Spleen (tissue), 11 donors: ENCODE results near the gene SLC7A10. TPM values are rescaled to one million over a fixed set of nuclear protein-coding genes. Genes with fewer than 3 reads are reported as not detected.

Experiments
- DNase-seq: peaks from one replicate; pipeline ENCODE4 v3.0.0-alpha.2; 2020
- H3K27ac ChIP-seq, 8 donors: fragments of 200-600 bp; sonication (generic) in 7 of 8; 1 replicate in 4 of 8; 2 replicates in 4 of 8; pipeline versions ENCODE4 v1.5.0 to v1.8.0; 2016 to 2021; ENCODE audit warnings: inconsistent platforms in 4 of 8, mild to moderate bottlenecking in 4 of 8, moderate library complexity in 1 of 8
- H3K27me3 ChIP-seq, 7 donors: fragments of 200-600 bp; sonication (generic) in 6 of 7; replicated peaks in 1 of 7; 1 replicate in 4 of 7; 2 replicates in 3 of 7; pipeline versions ENCODE4 v1.5.0 to v1.8.0; 2016 to 2021; ENCODE audit warnings: inconsistent platforms in 3 of 7, mild to moderate bottlenecking in 1 of 7
- H3K36me3 ChIP-seq, 6 donors: fragments of 200-600 bp; sonication (generic) in 5 of 6; 1 replicate in 4 of 6; 2 replicates in 2 of 6; pipeline versions ENCODE4 v1.5.0 to v1.8.0; 2016 to 2021; ENCODE audit warnings: inconsistent platforms in 2 of 6
- H3K4me1 ChIP-seq, 6 donors: fragments of 200-600 bp; sonication (generic) in 5 of 6; 1 replicate in 3 of 6; 2 replicates in 3 of 6; pipeline versions ENCODE4 v1.5.0 to v1.8.0; 2016 to 2021; ENCODE audit warnings: inconsistent platforms in 3 of 6
- H3K4me3 ChIP-seq, 8 donors: fragments of 200-600 bp; sonication (generic) in 7 of 8; 1 replicate in 4 of 8; 2 replicates in 4 of 8; pipeline versions ENCODE4 v1.5.0 to v1.8.0; 2016 to 2021; ENCODE audit warnings: inconsistent platforms in 4 of 8, mild to moderate bottlenecking in 4 of 8, moderate library complexity in 2 of 8
- H3K9me3 ChIP-seq, 8 donors: fragments of 200-600 bp; sonication (generic) in 7 of 8; 1 replicate in 4 of 8; 2 replicates in 4 of 8; pipeline versions ENCODE4 v1.5.0 to v1.8.0; 2016 to 2021; ENCODE audit warnings: inconsistent platforms in 4 of 8
- POLR2A ChIP-seq, 3 donors: fragments of 450-650 bp; IDR thresholded peaks; one replicate each; pipeline ENCODE4 v1.5.1; 2017; ENCODE audit warnings: antibody characterized with exemption in 3 of 3, mild to moderate bottlenecking in 1 of 3
- POLR2AphosphoS5 ChIP-seq, 3 donors: sonication (generic); formaldehyde crosslinking; IDR thresholded peaks; one replicate each; pipeline ENCODE4 v1.5.1; 2017; ENCODE audit warnings: antibody characterized with exemption in 3 of 3
- WGBS, 5 donors: extraction: QIAGEN DNeasy Blood & Tissue Kit in 3 of 5; methylation state at CpG; one replicate each; pipeline versions ENCODE4 v1.1.5 to v1.1.7; 2013 to 2018; 5-methylcytosine and 5-hydroxymethylcytosine counted together
- intact Hi-C: fragments of 100-400 bp; cut with DNase I; formaldehyde crosslinking; loops from one replicate; pipeline ENCODE4 v1.15.0; 2023; ENCODE audit warnings: low total_unique reads
- polyA plus RNA-seq, 3 donors: library from polyadenylated mRNA; stranded (reverse); fragments of 200-250 nt; gene quantifications; one replicate each; pipeline ENCODE4 v1.2.1, GENCODE V29; 2013
- total RNA-seq, 7 donors: library from RNA; depleted of rRNA in 3 of 7; stranded (reverse); fragments of >200 nt in 3 of 7; fragmentation: NEBNext Ultra II Directional in 4 of 7; extraction: Animal tissue kit (Norgen Biotek cat#: 25700) in 4 of 7; gene quantifications; one replicate each; pipeline versions ENCODE4 v1.1.0 to v1.2.1, GENCODE V29; 2016 to 2021
- TF ChIP-seq, protein P1 (sequence below), 11 experiments: fragments of 200-600 bp in 7 of 11; fragments of 450-650 bp in 4 of 11; sonication (generic) in 4 of 11; IDR thresholded peaks in 8 of 11; conservative IDR thresholded peaks in 3 of 11; 1 replicate in 7 of 11; 2 replicates in 4 of 11; pipeline versions ENCODE4 v1.4.0 to v1.8.0; 2016 to 2021; ENCODE audit warnings: antibody characterized with exemption in 11 of 11, inconsistent platforms in 4 of 11, mild to moderate bottlenecking in 1 of 11
- donor health status: healthy with polysubstance abuse.
- donor health status: DM: no; HTN: no; CAD: no; lungs with moderate emphysema.
- donor health status: DM: no; HTN: no; CAD: no.
- donor health status: Bipolar disorder and iron deficiency.
- donor health status: healthy.
- donor health status: DM: no; HTN: no; CAD: no.
- donor health status: DM: yes; HTN: yes; CAD: no.

SLC7A10 gene
- total and polyA plus RNA-seq, 10 donors, result 0.06 to 0.37 (median 0.19) TPM; not detected in 6

DNA sequence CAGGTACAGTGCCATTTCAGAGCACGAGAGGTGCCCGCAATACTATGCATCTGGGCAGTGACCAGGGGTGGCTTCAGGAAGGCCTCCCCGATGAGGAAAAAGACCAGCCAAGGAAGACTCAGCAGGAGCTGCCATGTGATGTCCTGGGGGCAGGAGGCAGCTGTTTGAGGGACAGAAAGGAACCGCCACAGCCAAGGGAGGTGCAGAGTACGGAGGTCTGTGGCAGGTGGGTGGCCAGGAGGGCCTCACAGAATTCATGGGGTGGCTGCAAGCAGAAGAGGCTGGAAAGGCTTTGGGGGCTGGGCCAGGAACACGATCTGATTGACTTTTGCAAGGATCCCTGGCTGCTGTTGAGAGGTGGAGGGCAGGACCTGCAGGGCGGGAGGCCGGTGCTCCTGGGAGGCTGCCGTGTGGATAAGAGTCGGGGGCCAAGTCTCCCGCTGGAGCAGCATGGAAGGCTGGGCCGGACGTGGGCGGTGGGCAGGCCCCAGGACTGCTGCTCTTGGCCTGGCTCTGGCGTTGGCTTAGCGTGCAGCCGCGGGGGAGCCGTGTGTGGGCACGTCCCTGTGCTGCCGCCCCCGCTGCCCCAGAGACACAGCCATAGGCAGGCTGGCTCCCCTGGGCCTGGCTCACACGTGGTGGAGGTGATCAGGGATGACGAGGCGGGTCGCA lies 47.6 kb upstream of the SLC7A10 start:
- DNase-seq, result peak; percentile 62

DNA sequence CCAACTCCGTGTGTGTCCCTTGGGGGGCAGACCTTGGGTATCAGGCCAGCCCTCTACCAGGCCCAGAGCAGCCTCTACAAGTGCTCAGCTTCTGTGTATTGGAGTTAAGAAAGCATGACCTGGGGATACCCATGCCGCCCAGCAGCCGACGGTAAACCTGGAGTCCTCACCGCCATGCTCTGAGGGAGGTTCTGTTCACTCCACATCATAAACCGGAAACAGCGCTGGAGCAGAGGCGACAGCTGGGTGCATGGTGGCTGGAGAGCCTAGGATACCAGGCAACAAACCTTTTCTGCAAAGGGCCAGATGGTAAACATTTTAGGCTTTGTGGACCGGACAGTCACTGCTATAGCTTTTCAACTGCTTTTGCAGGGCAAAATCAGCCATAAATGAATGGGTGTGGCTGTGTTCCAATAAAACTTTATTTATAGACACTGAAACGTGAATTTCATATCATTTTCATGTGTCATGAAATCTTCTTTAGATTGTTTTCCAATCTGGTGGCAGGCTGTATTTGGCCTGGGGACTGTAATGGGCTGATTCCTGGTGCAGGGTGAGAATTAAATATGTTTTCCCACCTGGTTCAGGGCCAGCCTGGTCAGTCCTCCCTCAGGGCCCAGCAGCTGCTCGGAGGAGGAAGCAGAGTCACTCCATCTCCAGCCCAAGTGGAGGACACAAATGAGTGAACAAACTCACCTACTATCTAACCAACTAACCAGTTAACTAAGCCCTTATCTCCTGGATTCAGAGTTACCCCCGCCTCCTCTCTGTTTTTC lies 45.8 kb upstream of the SLC7A10 start:
- 82 to 95% (median 91%) methylated on average over 12 of the region's 12 CpGs for WGBS, 5 donors
- TF ChIP-seq POLR2A (IDR thresholded peaks at IDR 0.05), result no peak
- TF ChIP-seq, protein P1, sequence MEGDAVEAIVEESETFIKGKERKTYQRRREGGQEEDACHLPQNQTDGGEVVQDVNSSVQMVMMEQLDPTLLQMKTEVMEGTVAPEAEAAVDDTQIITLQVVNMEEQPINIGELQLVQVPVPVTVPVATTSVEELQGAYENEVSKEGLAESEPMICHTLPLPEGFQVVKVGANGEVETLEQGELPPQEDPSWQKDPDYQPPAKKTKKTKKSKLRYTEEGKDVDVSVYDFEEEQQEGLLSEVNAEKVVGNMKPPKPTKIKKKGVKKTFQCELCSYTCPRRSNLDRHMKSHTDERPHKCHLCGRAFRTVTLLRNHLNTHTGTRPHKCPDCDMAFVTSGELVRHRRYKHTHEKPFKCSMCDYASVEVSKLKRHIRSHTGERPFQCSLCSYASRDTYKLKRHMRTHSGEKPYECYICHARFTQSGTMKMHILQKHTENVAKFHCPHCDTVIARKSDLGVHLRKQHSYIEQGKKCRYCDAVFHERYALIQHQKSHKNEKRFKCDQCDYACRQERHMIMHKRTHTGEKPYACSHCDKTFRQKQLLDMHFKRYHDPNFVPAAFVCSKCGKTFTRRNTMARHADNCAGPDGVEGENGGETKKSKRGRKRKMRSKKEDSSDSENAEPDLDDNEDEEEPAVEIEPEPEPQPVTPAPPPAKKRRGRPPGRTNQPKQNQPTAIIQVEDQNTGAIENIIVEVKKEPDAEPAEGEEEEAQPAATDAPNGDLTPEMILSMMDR (IDR thresholded peaks at IDR 0.05 in 8 of 11, conservative IDR thresholded peaks at IDR 0.05 in 3 of 11), result no peak
- no peak for TF ChIP-seq POLR2AphosphoS5 (IDR thresholded peaks at IDR 0.05)
- H3K27ac ChIP-seq, result no peak overlapping the region
- no peaks in the 10 kb centered on the region for H3K36me3 ChIP-seq
- DNase-seq, result no peak
- intact Hi-C loops, result no loop called here
- H3K9me3 ChIP-seq, result no peaks in the 10 kb centered on the region
- H3K27me3 ChIP-seq, result peaks cover 0 to 24% (median 0%) of the 10 kb centered on the region in 7 donors
- H3K4me1 ChIP-seq, result peaks cover 0 to 47% (median 31%) of the 10 kb centered on the region in 6 donors
- H3K4me3 ChIP-seq, result no peak overlapping the region

More for the DNA sequence above, 47.6 kb upstream of the SLC7A10 start:
- Histone ChIP-seq H3K9me3 (no peaks in the 10 kb centered on the region), H3K27me3 (peaks cover 0 to 17% (median 0%) of the 10 kb centered on the region in 7 donors), H3K4me3 (no peak overlapping the region), H3K4me1 (peaks cover 0 to 39% (median 25%) of the 10 kb centered on the region in 6 donors), H3K36me3 (no peaks in the 10 kb centered on the region), H3K27ac (peak overlapping the region in 3 of 8 donors; percentile 15 to 52 (median 21))
- 77 to 87% (median 84%) methylated on average over 6 to 26 of the region's 26 CpGs for WGBS, 5 donors
- intact Hi-C loops, result no loop called here
- TF ChIP-seq POLR2A (IDR thresholded peaks at IDR 0.05), result no peak
- TF ChIP-seq, protein P1 (IDR thresholded peaks at IDR 0.05 in 8 of 11, conservative IDR thresholded peaks at IDR 0.05 in 3 of 11), result no peak
- TF ChIP-seq POLR2AphosphoS5 (IDR thresholded peaks at IDR 0.05), result no peak

DNA sequence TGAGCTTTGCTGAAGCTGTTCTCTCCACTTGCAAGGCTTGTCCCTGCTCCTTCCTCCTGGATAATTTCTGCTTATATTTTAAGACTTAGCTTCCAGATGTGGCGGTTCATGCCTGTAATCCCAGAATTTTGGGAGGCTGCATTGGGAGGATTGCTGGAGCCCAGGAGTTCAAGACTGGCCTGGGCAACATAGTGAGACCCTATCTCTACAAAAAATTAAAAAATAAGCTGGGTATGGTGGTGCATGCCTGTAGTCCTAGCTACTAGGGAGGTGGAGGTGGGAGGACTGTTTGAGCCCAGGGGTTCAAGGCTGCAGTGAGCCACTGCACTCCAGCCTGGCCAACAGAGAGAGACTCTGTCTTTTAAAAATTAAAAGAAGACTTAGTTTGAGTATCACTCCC lies 45.1 kb upstream of the SLC7A10 start:
- Histone ChIP-seq H3K4me1 (peaks cover 0 to 47% (median 31%) of the 10 kb centered on the region in 6 donors), H3K27me3 (peaks cover 0 to 24% (median 0%) of the 10 kb centered on the region in 7 donors), H3K27ac (no peak overlapping the region), H3K36me3 (no peaks in the 10 kb centered on the region), H3K4me3 (no peak overlapping the region), H3K9me3 (no peaks in the 10 kb centered on the region)
- WGBS, 5 donors, result 91 to 98% (median 92%) methylated on average over 1 of the region's 1 CpG
- intact Hi-C loops, result no loop called here
- DNase-seq, result no peak
- TF ChIP-seq POLR2A (IDR thresholded peaks at IDR 0.05), result no peak

DNA sequence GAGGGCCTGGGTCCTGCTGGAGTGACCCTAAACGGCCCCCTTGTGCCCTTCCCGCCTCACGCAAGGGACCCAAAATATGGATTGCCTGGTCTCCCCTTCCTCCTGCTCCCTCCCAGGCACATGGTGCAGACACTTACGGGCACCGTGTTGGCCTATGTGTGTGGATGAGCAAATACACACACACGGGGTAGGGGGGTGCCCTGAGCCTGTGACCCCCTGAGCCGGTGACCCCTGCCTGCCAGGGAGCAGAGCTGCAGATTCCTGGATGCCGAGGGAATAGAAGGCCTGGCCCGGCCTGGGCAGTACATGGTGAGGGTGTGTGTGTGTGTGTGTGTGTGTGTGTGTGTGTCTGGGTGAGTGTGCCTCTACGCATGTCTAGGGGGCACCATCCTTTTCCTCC lies 43.4 kb upstream of the SLC7A10 start:
- 74 to 87% (median 82%) methylated on average over 10 of the region's 10 CpGs for WGBS, 5 donors
- Histone ChIP-seq H3K27me3 (peaks cover 0 to 29% (median 0%) of the 10 kb centered on the region in 7 donors), H3K27ac (peak overlapping the region in 3 of 8 donors; percentile 50 to 81 (median 60))

More for the DNA sequence above, 43.4 kb upstream of the SLC7A10 start:
- Histone ChIP-seq H3K4me1 (peaks cover 0 to 37% (median 21%) of the 10 kb centered on the region in 6 donors), H3K36me3 (no peaks in the 10 kb centered on the region), H3K4me3 (peak overlapping the region in 1 of 8 donors; percentile 2), H3K9me3 (no peaks in the 10 kb centered on the region)
- DNase-seq, result peak; percentile 65
- TF ChIP-seq, protein P1 (IDR thresholded peaks at IDR 0.05 in 8 of 11, conservative IDR thresholded peaks at IDR 0.05 in 3 of 11), result no peak
- TF ChIP-seq POLR2AphosphoS5 (IDR thresholded peaks at IDR 0.05) (no peak), POLR2A (IDR thresholded peaks at IDR 0.05) (no peak)
- intact Hi-C loops, result no loop called here
